ENCODE results near the gene PGA5. TPM values are rescaled to one million over a fixed set of nuclear protein-coding genes. Genes with fewer than 3 reads are reported as not detected.

PGA5 gene
- total RNA-seq, 1 donor from 2014 or later = not detected

DNA sequence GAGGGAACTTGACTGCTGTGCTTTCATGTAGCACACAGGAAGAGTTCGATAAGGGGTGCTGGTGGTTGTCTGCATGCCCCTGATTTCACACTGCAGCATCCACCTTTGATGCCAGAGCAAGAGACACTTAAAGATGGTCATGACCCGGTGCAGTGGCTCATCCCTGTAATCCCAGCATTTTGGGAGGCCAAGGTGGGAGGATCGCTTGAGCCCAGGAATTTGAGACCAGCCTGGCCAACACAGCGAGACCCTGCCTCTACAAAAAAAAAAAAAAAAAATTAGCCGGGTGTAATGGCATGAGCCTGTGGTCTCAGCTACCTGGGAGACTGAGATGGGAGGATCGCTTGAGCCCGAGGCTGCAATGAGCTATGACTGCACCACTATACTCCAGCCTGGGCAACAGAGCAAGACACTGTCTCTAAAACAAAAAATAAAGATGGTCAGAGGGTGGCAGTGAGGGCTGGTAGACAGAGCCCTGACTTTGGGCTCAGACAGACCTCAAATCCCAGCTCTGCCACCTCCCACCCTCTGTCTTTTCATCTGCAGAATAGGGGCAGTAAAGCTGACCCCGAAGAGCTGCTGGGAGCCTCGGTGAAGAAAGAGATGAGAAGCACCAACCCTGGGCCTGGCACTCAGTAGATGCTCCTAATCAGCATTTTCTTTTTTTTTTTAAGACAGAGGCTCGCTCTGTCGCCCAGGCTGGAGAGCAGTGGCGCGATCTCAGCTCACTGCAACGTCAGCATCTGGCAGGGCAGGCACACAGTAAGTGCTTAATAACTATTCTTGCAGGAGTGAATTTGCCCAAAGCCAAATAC is 36.4 kb downstream of the PGA5 start:
- H3K9me3 Mint-ChIP-seq (ENCODE audit: unreplicated experiment) = no peaks in the 10 kb centered on the region
- peaks cover 11% of the 10 kb centered on the region for H3K36me3 Mint-ChIP-seq (ENCODE audit: unreplicated experiment)
- H3K4me1 Mint-ChIP-seq (ENCODE audit: unreplicated experiment) = peaks cover 17% of the 10 kb centered on the region
- no peak overlapping the region for H3K4me3 Mint-ChIP-seq (ENCODE audit: unreplicated experiment)
- DNase-seq (ENCODE audit: extremely low spot score, unreplicated experiment) = no peak
- peak overlapping the region; percentile 23 for H3K27ac Mint-ChIP-seq (ENCODE audit: unreplicated experiment)
- TF ChIP-seq, protein P1, sequence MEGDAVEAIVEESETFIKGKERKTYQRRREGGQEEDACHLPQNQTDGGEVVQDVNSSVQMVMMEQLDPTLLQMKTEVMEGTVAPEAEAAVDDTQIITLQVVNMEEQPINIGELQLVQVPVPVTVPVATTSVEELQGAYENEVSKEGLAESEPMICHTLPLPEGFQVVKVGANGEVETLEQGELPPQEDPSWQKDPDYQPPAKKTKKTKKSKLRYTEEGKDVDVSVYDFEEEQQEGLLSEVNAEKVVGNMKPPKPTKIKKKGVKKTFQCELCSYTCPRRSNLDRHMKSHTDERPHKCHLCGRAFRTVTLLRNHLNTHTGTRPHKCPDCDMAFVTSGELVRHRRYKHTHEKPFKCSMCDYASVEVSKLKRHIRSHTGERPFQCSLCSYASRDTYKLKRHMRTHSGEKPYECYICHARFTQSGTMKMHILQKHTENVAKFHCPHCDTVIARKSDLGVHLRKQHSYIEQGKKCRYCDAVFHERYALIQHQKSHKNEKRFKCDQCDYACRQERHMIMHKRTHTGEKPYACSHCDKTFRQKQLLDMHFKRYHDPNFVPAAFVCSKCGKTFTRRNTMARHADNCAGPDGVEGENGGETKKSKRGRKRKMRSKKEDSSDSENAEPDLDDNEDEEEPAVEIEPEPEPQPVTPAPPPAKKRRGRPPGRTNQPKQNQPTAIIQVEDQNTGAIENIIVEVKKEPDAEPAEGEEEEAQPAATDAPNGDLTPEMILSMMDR (IDR thresholded peaks at IDR 0.05) = no peak
- no peaks in the 10 kb centered on the region for H3K27me3 Mint-ChIP-seq (ENCODE audit: unreplicated experiment)

DNA sequence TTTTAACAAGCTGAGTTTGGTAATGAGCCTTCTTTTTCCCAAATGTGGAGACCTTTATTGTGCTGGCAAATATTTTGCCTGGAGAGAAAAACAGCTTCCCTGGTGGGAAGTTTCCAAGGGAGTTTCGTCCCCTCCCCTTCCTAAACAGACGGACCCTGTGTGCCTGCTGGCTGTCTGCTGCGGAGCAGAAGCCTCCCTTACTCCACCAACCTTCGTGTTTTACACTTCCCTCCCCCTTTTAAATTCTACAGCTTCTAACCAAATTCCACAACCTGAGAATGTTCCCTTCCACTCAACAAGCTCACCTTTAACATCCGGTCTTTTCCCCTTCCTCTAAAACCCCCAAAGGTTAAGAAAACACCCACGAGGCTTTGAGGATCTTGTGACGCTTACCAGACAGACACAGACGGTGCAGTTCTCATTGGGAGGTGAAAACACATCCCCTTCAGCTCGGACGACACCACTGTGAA is 37.1 kb downstream of the PGA5 start:
- H3K27me3 Mint-ChIP-seq (ENCODE audit: unreplicated experiment) = no peaks in the 10 kb centered on the region
- no peak for DNase-seq (ENCODE audit: extremely low spot score, unreplicated experiment)
- H3K4me3 Mint-ChIP-seq (ENCODE audit: unreplicated experiment) = peak overlapping the region; percentile 14
- H3K4me1 Mint-ChIP-seq (ENCODE audit: unreplicated experiment) = peaks cover 17% of the 10 kb centered on the region
- TF ChIP-seq, protein P1 (IDR thresholded peaks at IDR 0.05) = no peak
- H3K36me3 Mint-ChIP-seq (ENCODE audit: unreplicated experiment) = peaks cover 15% of the 10 kb centered on the region
- H3K27ac Mint-ChIP-seq (ENCODE audit: unreplicated experiment) = peak overlapping the region; percentile 74
- no peaks in the 10 kb centered on the region for H3K9me3 Mint-ChIP-seq (ENCODE audit: unreplicated experiment)

DNA sequence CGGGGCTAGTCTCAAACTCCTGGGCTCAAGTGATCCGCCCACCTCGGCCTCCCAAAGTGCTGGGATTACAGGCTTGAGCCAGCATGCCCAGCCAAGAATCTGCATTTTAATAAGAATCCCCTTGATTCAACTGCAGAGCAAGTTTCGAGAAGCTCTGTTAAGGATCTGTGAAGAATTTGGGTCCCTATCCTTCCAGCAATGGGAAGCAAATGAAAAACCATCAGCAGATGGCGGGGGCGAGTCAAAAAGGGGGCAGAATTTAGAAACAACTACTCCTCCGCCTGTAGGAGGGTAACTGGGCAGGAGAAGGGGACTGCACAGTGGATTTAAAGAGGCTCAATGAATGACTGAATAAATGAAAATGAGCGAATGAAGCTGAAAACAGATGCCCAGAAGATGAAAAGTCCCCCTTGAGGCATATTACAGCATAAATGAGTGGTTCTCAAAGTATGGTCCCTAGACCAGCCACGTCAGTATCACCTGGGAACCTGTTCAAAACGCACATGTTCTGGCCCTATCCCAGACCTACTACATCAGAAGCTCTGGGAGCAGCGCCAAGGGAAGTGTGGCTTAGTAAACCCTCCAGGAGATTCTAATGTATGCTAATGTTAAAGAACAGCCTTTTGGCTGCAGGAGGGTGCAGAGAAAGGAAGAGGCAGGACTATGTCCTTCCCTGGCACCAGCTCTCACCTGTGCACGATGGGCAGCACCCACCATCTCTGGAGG is 39.1 kb downstream of the PGA5 start:
- no peak overlapping the region for H3K4me3 Mint-ChIP-seq (ENCODE audit: unreplicated experiment)
- no peaks in the 10 kb centered on the region for H3K9me3 Mint-ChIP-seq (ENCODE audit: unreplicated experiment)
- H3K36me3 Mint-ChIP-seq (ENCODE audit: unreplicated experiment) = peaks cover 27% of the 10 kb centered on the region
- TF ChIP-seq, protein P1 (IDR thresholded peaks at IDR 0.05) = no peak
- DNase-seq (ENCODE audit: extremely low spot score, unreplicated experiment) = no peak
- no peaks in the 10 kb centered on the region for H3K27me3 Mint-ChIP-seq (ENCODE audit: unreplicated experiment)
- H3K4me1 Mint-ChIP-seq (ENCODE audit: unreplicated experiment) = peaks cover 17% of the 10 kb centered on the region
- H3K27ac Mint-ChIP-seq (ENCODE audit: unreplicated experiment) = no peak overlapping the region

DNA sequence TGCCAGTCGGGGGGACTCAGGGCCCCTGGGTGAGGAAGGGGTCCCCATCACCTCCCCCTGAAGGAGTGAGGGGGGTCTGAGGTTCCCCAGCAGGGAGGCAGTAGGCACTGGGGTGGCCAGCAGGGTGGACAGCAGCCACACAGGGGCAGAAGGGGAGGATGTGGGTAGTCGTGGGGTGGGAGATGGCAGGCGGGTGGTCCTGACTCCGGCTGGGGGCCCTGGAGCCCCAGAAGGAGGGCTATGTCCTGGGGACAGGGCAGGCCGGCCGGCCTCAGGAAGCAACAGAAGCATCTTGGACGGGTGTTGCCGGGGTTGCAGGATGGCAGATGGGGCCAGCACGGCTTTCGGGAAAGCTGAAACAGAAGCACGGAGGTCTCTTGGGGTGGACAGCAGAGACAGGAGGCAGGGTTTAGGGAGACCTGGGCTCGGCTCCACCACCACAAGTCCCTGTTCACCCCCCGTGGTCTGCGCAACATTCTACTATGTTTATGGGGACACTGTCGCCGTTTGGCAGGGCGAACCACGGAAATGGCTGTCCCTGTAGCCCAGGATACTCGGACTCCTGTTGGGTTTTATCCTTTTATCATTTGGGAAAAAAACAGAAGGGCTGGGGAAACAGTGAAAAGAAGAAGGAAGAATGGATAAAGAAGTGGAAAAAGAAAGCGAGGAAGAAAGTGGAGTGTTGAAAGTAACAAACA is 40.1 kb downstream of the PGA5 start:
- Mint-ChIP-seq H3K4me1 (ENCODE audit: unreplicated experiment) (peaks cover 21% of the 10 kb centered on the region), H3K27ac (ENCODE audit: unreplicated experiment) (no peak overlapping the region), H3K36me3 (ENCODE audit: unreplicated experiment) (peaks cover 35% of the 10 kb centered on the region), H3K4me3 (ENCODE audit: unreplicated experiment) (no peak overlapping the region), H3K9me3 (ENCODE audit: unreplicated experiment) (no peaks in the 10 kb centered on the region), H3K27me3 (ENCODE audit: unreplicated experiment) (no peaks in the 10 kb centered on the region)
- no peak for DNase-seq (ENCODE audit: extremely low spot score, unreplicated experiment)
- TF ChIP-seq, protein P1 (IDR thresholded peaks at IDR 0.05) = no peak
